Liver (tissue), 9 donors: Measurements from ENCODE around the gene SYT17. TPM values are rescaled to one million over a fixed set of nuclear protein-coding genes. Genes with fewer than 3 reads are reported as not detected.

Experiments used
- DNase-seq: peaks from one replicate; pipeline ENCODE4 v3.0.0-alpha.2; 2017; ENCODE audit warnings: low spot score
- H3K27ac ChIP-seq, 2 donors: one replicate each; pipeline ENCODE4 v1.7.0; 2013; ENCODE audit warnings: inconsistent platforms in 2 of 2, low read length in 2 of 2, control low read depth in 1 of 2, low read depth in 1 of 2, mild to moderate bottlenecking in 1 of 2
- H3K27me3 ChIP-seq, 4 donors: one replicate each; pipeline versions ENCODE4 v1.6.1 to v1.7.0; 2013; ENCODE audit warnings: low read length in 3 of 4, inconsistent platforms in 1 of 4, mild to moderate bottlenecking in 1 of 4, moderate library complexity in 1 of 4; ENCODE audit not compliant: control insufficient read depth in 4 of 4, insufficient read depth in 4 of 4
- H3K36me3 ChIP-seq, 4 donors: one replicate each; pipeline versions ENCODE4 v1.6.1 to v1.7.0; 2013; ENCODE audit warnings: low read length in 3 of 4, mild to moderate bottlenecking in 3 of 4, low read depth in 1 of 4, moderate library complexity in 1 of 4; ENCODE audit not compliant: control insufficient read depth in 4 of 4, insufficient read depth in 3 of 4
- H3K4me1 ChIP-seq, 4 donors: one replicate each; pipeline versions ENCODE4 v1.6.1 to v1.7.0; 2013; ENCODE audit warnings: low read length in 3 of 4, mild to moderate bottlenecking in 3 of 4, moderate library complexity in 1 of 4; ENCODE audit not compliant: control insufficient read depth in 4 of 4, insufficient read depth in 4 of 4
- H3K4me3 ChIP-seq, 3 donors: one replicate each; pipeline versions ENCODE4 v1.6.1 to v1.7.0; 2013; ENCODE audit warnings: low read length in 3 of 3, control low read depth in 1 of 3, low read depth in 1 of 3, mild to moderate bottlenecking in 1 of 3
- H3K9ac ChIP-seq, 2 donors: one replicate each; pipeline ENCODE4 v1.7.0; 2013; ENCODE audit warnings: low read length in 2 of 2, mild to moderate bottlenecking in 2 of 2, moderate library complexity in 2 of 2, control low read depth in 1 of 2, low read depth in 1 of 2
- H3K9me3 ChIP-seq, 4 donors: one replicate each; pipeline versions ENCODE4 v1.6.1 to v1.7.0; 2013; ENCODE audit warnings: low read length in 3 of 4; ENCODE audit not compliant: control insufficient read depth in 4 of 4
- EGR1 ChIP-seq, 2 donors: IDR thresholded peaks; 2 replicates each; pipeline ENCODE4 v1.6.1; 2016 to 2018; ENCODE audit warnings: antibody characterized with exemption in 2 of 2, low read depth in 2 of 2
- FOXA1 ChIP-seq: IDR thresholded peaks from 2 replicates; pipeline ENCODE4 v1.6.1; 2016; ENCODE audit warnings: antibody characterized with exemption
- FOXA2 ChIP-seq: IDR thresholded peaks from 2 replicates; pipeline ENCODE4 v1.6.1; 2016; ENCODE audit warnings: antibody characterized with exemption
- GABPA ChIP-seq, 2 donors: IDR thresholded peaks in 1 of 2; conservative IDR thresholded peaks in 1 of 2; 2 replicates each; pipeline ENCODE4 v1.6.1; 2016; ENCODE audit warnings: antibody characterized with exemption in 2 of 2, mild to moderate bottlenecking in 1 of 2, moderate library complexity in 1 of 2
- HNF4A ChIP-seq, 2 donors: conservative IDR thresholded peaks; 2 replicates each; pipeline ENCODE4 v1.6.1; 2016; ENCODE audit warnings: antibody characterized with exemption in 2 of 2, mild to moderate bottlenecking in 2 of 2
- HNF4G ChIP-seq: IDR thresholded peaks from 2 replicates; pipeline ENCODE4 v1.6.1; 2016; ENCODE audit warnings: antibody characterized with exemption
- JUND ChIP-seq, 2 donors: IDR thresholded peaks; 2 replicates each; pipeline ENCODE4 v1.6.1; 2016; ENCODE audit warnings: antibody characterized with exemption in 2 of 2
- MAX ChIP-seq: IDR thresholded peaks from 2 replicates; pipeline ENCODE4 v1.6.1; 2016; ENCODE audit warnings: antibody characterized with exemption
- NR2F2 ChIP-seq: IDR thresholded peaks from 2 replicates; pipeline ENCODE4 v1.6.1; 2016; ENCODE audit warnings: antibody characterized with exemption
- RAD21 ChIP-seq, 2 donors: IDR thresholded peaks; 2 replicates each; pipeline ENCODE4 v1.6.1; 2016; ENCODE audit warnings: antibody characterized with exemption in 2 of 2, mild to moderate bottlenecking in 2 of 2
- RXRA ChIP-seq, 2 donors: IDR thresholded peaks; 2 replicates each; pipeline ENCODE4 v1.6.1; 2017 to 2018; ENCODE audit warnings: antibody characterized with exemption in 2 of 2, mild to moderate bottlenecking in 1 of 2
- SP1 ChIP-seq: IDR thresholded peaks from 2 replicates; pipeline ENCODE4 v1.6.1; 2018; ENCODE audit warnings: antibody characterized with exemption, mild to moderate bottlenecking
- TAF1 ChIP-seq: conservative IDR thresholded peaks from 2 replicates; pipeline ENCODE4 v1.6.1; 2016; ENCODE audit warnings: antibody characterized with exemption, mild to moderate bottlenecking
- YY1 ChIP-seq: IDR thresholded peaks from 2 replicates; pipeline ENCODE4 v1.6.1; 2016; ENCODE audit warnings: antibody characterized with exemption, mild to moderate bottlenecking
- WGBS: extraction: QIAGEN DNeasy Blood & Tissue Kit; methylation state at CpG from one replicate; pipeline ENCODE4 v1.1.7; 2013; 5-methylcytosine and 5-hydroxymethylcytosine counted together
- polyA plus RNA-seq, 2 donors: library from polyadenylated mRNA; stranded (reverse) in 1 of 2; unstranded in 1 of 2; fragments of 200-250 nt in 1 of 2; fragments of >200 nt in 1 of 2; fragmentation: Nextera tagmentation in 1 of 2; extraction: Ambion mirVana in 1 of 2; gene quantifications; one replicate each; pipeline versions ENCODE4 v1.2.1 to v1.2.3, GENCODE V29; 2013 to 2015
- total RNA-seq, 2 donors: library from RNA; depleted of rRNA; stranded (reverse); fragments of >200 nt; gene quantifications; one replicate each; pipeline ENCODE4 v1.2.3, GENCODE V29; 2014
- TF ChIP-seq, protein P1 (sequence below): fragments of 150-350 bp; IDR thresholded peaks from 2 replicates; pipeline ENCODE4 v1.5.1; 2017; ENCODE audit warnings: improper control_type of control experiment, low read depth, low read length; ENCODE audit not compliant: missing input control
- TF ChIP-seq, protein P2 (sequence below): IDR thresholded peaks from 2 replicates; pipeline ENCODE4 v1.6.1; 2016; ENCODE audit warnings: antibody characterized with exemption
- TF ChIP-seq, protein P3 (sequence below): IDR thresholded peaks from 2 replicates; pipeline ENCODE4 v1.6.1; 2016; ENCODE audit warnings: antibody characterized with exemption
- TF ChIP-seq, protein P4 (sequence below): IDR thresholded peaks from 2 replicates; pipeline ENCODE4 v1.6.1; 2016; ENCODE audit warnings: antibody characterized with exemption, mild to moderate bottlenecking
- donor health status: healthy.
- donor health status: healthy.
- donor health status: healthy.
- donor health status: healthy.
- donor health status: healthy.

The SYT17 gene
- total and polyA plus RNA-seq, 4 donors, result 2.5 to 7.7 (median 5.5) TPM

GRCh38 chr16:19239511-19240155 lies 71.6 kb downstream of the SYT17 start:
- H3K36me3 ChIP-seq, result peaks cover 2 to 15% (median 7%) of the 10 kb centered on the region in 4 donors
- H3K9ac ChIP-seq, result no peak overlapping the region
- H3K4me3 ChIP-seq, result no peak overlapping the region
- H3K9me3 ChIP-seq, result peaks cover 0 to 6% (median 3%) of the 10 kb centered on the region in 4 donors
- H3K27me3 ChIP-seq, result no peaks in the 10 kb centered on the region
- 97% methylated on average over 13 of the region's 13 CpGs for WGBS
- no peak overlapping the region for H3K27ac ChIP-seq
- no peak for DNase-seq
- no peak for TF ChIP-seq HNF4A (conservative IDR thresholded peaks at IDR 0.05)
- no peak for TF ChIP-seq EGR1 (IDR thresholded peaks at IDR 0.05; ENCODE audit: low read depth in 2 of 2)
- H3K4me1 ChIP-seq, result no peaks in the 10 kb centered on the region

DNA sequence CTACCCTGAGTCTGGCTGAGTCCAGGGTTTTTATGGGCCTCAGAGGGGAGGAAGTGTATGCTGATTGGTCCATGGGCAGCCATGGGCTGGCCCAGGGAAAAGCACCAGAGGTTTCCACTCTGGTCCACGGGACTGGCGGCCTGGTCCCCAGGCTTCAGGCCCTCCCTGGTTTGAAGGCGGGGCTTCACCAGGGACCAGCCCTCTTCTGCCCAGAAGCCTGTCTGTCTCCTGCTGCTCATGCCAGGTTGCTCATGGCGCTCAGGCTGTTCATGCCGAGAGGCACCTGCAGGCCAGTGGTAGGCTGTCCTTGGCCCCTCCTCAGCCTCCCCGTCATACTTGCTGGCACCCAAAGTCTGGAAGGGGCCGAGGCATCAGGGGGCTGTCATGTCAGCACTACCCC lies 72.5 kb downstream of the SYT17 start:
- H3K9ac ChIP-seq, result no peak overlapping the region
- no peaks in the 10 kb centered on the region for H3K4me1 ChIP-seq
- no peaks in the 10 kb centered on the region for H3K9me3 ChIP-seq
- no peaks in the 10 kb centered on the region for H3K27me3 ChIP-seq
- H3K27ac ChIP-seq, result no peak overlapping the region
- no peak for TF ChIP-seq RXRA (IDR thresholded peaks at IDR 0.05)
- no peak for TF ChIP-seq SP1
- TF ChIP-seq FOXA2, result no peak
- TF ChIP-seq EGR1 (IDR thresholded peaks at IDR 0.05; ENCODE audit: low read depth in 2 of 2), result no peak
- TF ChIP-seq, protein P1, sequence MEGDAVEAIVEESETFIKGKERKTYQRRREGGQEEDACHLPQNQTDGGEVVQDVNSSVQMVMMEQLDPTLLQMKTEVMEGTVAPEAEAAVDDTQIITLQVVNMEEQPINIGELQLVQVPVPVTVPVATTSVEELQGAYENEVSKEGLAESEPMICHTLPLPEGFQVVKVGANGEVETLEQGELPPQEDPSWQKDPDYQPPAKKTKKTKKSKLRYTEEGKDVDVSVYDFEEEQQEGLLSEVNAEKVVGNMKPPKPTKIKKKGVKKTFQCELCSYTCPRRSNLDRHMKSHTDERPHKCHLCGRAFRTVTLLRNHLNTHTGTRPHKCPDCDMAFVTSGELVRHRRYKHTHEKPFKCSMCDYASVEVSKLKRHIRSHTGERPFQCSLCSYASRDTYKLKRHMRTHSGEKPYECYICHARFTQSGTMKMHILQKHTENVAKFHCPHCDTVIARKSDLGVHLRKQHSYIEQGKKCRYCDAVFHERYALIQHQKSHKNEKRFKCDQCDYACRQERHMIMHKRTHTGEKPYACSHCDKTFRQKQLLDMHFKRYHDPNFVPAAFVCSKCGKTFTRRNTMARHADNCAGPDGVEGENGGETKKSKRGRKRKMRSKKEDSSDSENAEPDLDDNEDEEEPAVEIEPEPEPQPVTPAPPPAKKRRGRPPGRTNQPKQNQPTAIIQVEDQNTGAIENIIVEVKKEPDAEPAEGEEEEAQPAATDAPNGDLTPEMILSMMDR, result no peak
- TF ChIP-seq, protein P2, sequence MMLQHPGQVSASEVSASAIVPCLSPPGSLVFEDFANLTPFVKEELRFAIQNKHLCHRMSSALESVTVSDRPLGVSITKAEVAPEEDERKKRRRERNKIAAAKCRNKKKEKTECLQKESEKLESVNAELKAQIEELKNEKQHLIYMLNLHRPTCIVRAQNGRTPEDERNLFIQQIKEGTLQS, result no peak
- TF ChIP-seq FOXA1, result no peak
- TF ChIP-seq GABPA (IDR thresholded peaks at IDR 0.05 in 1 of 2, conservative IDR thresholded peaks at IDR 0.05 in 1 of 2), result no peak
- no peak for TF ChIP-seq JUND (IDR thresholded peaks at IDR 0.05)
- TF ChIP-seq, protein P3, sequence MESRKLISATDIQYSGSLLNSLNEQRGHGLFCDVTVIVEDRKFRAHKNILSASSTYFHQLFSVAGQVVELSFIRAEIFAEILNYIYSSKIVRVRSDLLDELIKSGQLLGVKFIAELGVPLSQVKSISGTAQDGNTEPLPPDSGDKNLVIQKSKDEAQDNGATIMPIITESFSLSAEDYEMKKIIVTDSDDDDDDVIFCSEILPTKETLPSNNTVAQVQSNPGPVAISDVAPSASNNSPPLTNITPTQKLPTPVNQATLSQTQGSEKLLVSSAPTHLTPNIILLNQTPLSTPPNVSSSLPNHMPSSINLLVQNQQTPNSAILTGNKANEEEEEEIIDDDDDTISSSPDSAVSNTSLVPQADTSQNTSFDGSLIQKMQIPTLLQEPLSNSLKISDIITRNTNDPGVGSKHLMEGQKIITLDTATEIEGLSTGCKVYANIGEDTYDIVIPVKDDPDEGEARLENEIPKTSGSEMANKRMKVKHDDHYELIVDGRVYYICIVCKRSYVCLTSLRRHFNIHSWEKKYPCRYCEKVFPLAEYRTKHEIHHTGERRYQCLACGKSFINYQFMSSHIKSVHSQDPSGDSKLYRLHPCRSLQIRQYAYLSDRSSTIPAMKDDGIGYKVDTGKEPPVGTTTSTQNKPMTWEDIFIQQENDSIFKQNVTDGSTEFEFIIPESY, result no peak
- TF ChIP-seq TAF1, result no peak
- no peak for TF ChIP-seq HNF4G
- no peak for TF ChIP-seq NR2F2
- TF ChIP-seq MAX, result no peak
- no peak for TF ChIP-seq RAD21 (IDR thresholded peaks at IDR 0.05)
- TF ChIP-seq, protein P4, sequence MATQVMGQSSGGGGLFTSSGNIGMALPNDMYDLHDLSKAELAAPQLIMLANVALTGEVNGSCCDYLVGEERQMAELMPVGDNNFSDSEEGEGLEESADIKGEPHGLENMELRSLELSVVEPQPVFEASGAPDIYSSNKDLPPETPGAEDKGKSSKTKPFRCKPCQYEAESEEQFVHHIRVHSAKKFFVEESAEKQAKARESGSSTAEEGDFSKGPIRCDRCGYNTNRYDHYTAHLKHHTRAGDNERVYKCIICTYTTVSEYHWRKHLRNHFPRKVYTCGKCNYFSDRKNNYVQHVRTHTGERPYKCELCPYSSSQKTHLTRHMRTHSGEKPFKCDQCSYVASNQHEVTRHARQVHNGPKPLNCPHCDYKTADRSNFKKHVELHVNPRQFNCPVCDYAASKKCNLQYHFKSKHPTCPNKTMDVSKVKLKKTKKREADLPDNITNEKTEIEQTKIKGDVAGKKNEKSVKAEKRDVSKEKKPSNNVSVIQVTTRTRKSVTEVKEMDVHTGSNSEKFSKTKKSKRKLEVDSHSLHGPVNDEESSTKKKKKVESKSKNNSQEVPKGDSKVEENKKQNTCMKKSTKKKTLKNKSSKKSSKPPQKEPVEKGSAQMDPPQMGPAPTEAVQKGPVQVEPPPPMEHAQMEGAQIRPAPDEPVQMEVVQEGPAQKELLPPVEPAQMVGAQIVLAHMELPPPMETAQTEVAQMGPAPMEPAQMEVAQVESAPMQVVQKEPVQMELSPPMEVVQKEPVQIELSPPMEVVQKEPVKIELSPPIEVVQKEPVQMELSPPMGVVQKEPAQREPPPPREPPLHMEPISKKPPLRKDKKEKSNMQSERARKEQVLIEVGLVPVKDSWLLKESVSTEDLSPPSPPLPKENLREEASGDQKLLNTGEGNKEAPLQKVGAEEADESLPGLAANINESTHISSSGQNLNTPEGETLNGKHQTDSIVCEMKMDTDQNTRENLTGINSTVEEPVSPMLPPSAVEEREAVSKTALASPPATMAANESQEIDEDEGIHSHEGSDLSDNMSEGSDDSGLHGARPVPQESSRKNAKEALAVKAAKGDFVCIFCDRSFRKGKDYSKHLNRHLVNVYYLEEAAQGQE, result no peak
- TF ChIP-seq YY1, result no peak
- TF ChIP-seq HNF4A (conservative IDR thresholded peaks at IDR 0.05), result no peak
- no peak overlapping the region for H3K4me3 ChIP-seq
- peaks cover 2 to 11% (median 6%) of the 10 kb centered on the region in 4 donors for H3K36me3 ChIP-seq
- DNase-seq, result no peak
- 97% methylated on average over 7 of the region's 7 CpGs for WGBS
